HG03045 (cell line): ENCODE results near the gene LRRC8B.
A peak's percentile ranks its signal among the peaks of the same experiment; 100 is the strongest.
"Not testable (repeated sequence)": the region's sequence is repeated elsewhere in the genome, so short reads cannot be mapped to it uniquely, and the experiment has no call there.

Experiments used
- ATAC-seq: cut with Tn5 transposase; IDR thresholded peaks from one replicate; pipeline ENCODE4 v1.9.1; 2021; ENCODE audit warnings: mild to moderate bottlenecking, moderate library complexity; ENCODE audit not compliant: unreplicated experiment

Gene LRRC8B

DNA sequence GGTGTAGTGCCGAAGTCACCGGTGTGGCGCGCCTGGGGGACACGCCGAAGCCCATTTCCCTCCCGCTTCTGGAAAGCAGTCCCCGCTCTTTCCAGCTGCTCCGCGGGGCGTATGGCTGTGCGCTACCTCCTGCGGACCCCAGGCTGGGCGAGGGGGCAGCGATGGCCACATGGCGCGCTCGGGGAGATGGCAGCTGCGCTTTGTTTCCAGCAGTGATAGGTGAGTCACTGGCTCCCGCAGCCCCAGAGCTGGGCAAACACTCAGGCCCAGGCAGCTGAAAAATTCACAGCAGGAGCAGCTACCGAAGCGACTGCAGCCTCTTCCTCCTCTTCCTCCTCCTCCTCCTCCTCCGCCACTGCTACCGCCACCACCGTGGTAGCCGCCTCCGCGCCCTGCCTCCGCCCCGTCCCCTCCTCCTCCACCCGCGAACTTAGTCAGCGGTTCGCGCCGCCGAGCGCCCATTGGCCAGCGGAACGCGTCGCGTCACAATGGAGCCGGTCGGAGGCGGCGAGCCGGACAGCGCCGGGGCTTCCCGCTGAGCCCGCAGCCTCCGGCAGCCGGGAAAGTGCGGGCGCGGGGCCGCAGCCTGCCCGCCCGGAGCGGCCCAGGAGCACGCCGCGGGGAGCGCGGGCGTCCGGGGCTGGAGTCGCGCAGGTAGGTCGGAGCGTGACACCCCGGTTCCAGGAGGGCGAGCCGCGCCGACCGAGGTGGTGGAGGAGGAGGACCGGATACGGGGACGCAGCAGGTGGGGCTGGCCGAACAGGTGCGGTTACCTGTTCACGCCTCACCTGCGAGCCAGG, at the start of gene LRRC8B:
LRRC8B (plus strand) TSS at position 461 of the 800 bp plus-strand sequence. CDS start 57,822 bp downstream, outside the sequence.
- peak; percentile 91 for ATAC-seq

GRCh38 chr1:89475269-89475668, 49.4 kb upstream of the LRRC8B start:
- ATAC-seq = no peak

- ATAC-seq = no peak
Measured at GRCh38 chr1:89476072-89476471, 48.6 kb upstream of the LRRC8B start.

GRCh38 chr1:89483010-89483756, 41.4 kb upstream of the LRRC8B start:
- ATAC-seq = no peak

GRCh38 chr1:89483757-89484077, 40.9 kb upstream of the LRRC8B start:
- no peak for ATAC-seq

DNA sequence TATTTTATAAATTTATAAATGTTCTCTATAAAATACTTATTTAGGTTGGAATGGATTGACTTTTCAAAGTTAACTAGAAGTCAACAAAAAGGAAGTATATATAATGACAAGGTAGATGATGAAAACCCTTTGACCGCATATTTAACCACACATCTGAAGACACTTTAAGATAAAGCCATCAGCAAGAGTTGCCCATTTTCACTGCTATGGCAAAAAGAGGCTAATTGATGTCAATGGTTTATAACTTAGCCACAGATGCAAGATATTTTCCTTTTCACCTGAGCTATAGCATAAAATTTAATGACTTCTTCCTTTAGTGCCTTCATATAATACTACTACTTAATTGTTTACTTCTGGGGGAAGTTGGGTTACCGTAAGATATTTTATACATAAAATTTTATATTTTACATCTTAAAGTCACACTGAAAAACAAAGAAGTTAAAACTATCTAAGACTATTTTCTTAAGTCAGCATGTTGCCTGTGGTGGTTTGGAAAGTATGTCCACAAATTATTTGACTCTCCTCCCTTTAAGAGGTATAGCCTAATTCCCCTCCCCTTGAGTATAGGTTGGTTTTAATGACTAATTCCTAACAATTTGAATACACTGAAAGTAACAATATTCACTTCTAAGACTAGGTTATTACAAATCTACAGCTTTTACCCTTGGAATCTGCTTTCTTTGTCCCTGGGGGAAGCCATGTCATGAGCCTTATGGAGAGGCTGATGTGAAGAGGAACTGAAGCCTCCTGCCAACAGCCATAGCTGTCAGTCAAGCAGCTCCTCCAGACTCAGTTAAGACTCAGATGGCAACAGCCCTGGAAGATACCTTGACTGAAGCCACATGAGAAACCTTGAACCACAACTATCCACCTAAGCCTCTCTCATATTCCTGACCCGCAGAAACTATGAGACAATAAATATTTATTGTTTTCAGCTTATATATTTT, 40.3 kb upstream of the LRRC8B start:
- ATAC-seq = no peak

GRCh38 chr1:89487972-89488371, 36.7 kb upstream of the LRRC8B start:
- no peak for ATAC-seq

DNA sequence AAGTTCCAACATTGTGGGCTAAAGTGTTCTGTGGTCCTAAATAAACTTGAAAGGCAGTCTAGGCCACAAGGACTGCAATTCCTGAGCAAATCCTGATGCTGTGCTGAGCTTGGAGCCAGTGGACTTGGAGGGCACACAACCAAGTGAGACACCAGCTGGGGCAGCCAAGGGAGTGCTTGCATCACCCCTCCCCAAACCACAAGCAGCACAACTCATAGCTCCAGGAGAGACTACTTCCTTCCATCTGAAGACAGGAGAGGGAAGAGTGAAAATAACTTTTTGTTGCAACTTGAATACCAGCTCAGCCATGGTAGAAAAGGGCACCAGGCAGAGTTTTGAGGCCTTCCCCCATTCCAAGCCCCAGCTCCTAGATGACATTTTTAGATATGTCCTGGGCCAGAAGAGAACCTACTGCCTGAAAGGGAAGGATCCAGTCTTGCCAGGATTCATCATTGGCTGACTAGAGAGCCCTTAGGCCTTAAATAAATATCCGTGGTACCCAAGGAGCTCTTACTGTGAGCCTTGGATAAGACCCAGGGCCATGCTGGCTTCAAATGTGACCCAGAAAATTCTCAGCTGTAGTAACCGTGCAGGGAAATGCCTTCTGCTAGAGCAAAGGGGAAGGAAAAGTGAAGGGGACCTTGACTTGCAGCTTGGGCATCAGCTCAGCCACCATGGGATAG, 35.4 kb upstream of the LRRC8B start:
- no peak for ATAC-seq

- no peak for ATAC-seq
Measured at GRCh38 chr1:89490389-89490788, 34.2 kb upstream of the LRRC8B start.

DNA sequence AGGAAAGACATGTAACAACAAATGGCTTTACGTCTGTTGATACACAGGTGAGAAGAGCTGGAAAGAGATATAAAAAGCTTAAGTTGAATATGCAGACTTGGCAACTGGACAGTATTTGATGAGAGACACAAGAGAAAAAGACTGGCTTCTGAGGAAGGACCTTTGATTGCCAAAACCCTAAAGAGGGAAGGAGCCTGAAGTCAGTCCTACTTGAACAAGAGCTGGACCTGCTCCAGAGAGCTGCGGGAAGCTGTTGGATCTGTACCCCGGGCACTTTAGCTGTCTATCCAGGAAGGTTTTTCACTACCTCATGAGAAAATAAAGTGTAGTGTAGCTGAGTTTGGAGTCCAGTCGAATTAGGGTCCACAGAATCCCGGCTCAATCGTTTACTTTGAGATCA, 25.3 kb upstream of the LRRC8B start:
- no peak for ATAC-seq

GRCh38 chr1:89502042-89502441, 22.6 kb upstream of the LRRC8B start:
- no peak for ATAC-seq

DNA sequence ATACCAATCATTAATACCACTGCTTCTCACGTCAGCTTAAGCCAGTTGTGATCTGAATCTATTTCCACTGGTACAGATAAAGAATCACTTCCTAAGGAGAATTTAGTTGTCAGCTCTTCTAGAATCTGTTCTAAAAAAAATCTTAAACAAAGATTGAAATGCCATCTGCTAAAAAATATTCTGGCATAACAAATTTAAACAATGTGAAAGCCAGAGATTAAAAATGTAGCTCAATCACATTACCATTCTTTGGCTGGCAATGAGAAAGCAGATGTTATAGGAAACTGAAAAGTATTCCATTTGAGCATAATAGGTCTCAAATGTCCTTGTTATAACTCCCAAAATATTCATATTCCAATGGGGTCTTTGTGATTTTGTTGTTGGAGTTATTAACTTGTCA, 21.7 kb upstream of the LRRC8B start:
- ATAC-seq = no peak

- ATAC-seq = no peak
Measured at GRCh38 chr1:89503690-89504089, 20.9 kb upstream of the LRRC8B start.

DNA sequence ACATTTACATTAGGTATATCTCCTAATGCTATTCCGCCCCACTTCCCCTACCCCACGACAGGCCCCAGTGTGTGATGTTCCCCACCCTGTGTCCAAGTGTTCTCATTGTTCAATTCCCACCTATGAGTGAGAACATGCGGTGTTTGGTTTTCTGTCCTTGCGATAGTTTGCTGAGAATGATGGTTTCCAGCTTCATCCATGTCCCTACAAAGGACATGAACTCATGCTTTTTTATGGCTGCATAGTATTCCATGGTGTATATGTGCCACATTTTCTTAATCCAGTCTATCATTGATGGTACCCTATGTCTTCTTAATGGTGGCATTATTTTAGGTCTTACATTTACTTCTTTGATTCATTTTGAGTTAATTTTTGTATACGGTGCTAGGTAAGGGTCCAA, 14.6 kb upstream of the LRRC8B start:
- not testable (repeated sequence) for ATAC-seq

GRCh38 chr1:89512996-89513720, 11.5 kb upstream of the LRRC8B start:
- ATAC-seq = no peak

GRCh38 chr1:89516055-89516454, 8.6 kb upstream of the LRRC8B start:
- ATAC-seq = no peak

GRCh38 chr1:89518221-89518631, 6.4 kb upstream of the LRRC8B start:
- ATAC-seq = no peak

- no peak for ATAC-seq
Measured at GRCh38 chr1:89519779-89520358, 4.8 kb upstream of the LRRC8B start.

GRCh38 chr1:89521977-89522376, 2.7 kb upstream of the LRRC8B start:
- ATAC-seq = not testable (repeated sequence)
